ENCODE results near the gene SNAI3.

The SNAI3 gene

GRCh38 chr16:88721815-88722755, 35.8 kb upstream of the SNAI3 start:
- no peak for DNase-seq (ENCODE audit: low read depth in 1 of 2, low spot score in 1 of 2)

GRCh38 chr16:88721236-88721635, 34.9 kb upstream of the SNAI3 start:
- no peak for DNase-seq (ENCODE audit: low read depth in 1 of 2, low spot score in 1 of 2)

- DNase-seq (ENCODE audit: low read depth in 1 of 2, low spot score in 1 of 2): no peak
Observed at GRCh38 chr16:88720396-88720970, 34.2 kb upstream of the SNAI3 start.

- DNase-seq (ENCODE audit: low read depth in 1 of 2, low spot score in 1 of 2): no peak
Observed at GRCh38 chr16:88719933-88720296, 33.6 kb upstream of the SNAI3 start.

GRCh38 chr16:88719267-88719932, 33.1 kb upstream of the SNAI3 start:
- no peak for DNase-seq (ENCODE audit: low read depth in 1 of 2, low spot score in 1 of 2)

GRCh38 chr16:88718178-88718577, 31.9 kb upstream of the SNAI3 start:
- no peak for DNase-seq (ENCODE audit: low read depth in 1 of 2, low spot score in 1 of 2)

GRCh38 chr16:88716601-88717001, 30.3 kb upstream of the SNAI3 start:
- no peak for DNase-seq (ENCODE audit: low read depth in 1 of 2, low spot score in 1 of 2)

- no peak for DNase-seq (ENCODE audit: low read depth in 1 of 2, low spot score in 1 of 2)
Observed at GRCh38 chr16:88716201-88716600, 29.9 kb upstream of the SNAI3 start.

GRCh38 chr16:88715312-88716190, 29.2 kb upstream of the SNAI3 start:
- DNase-seq (ENCODE audit: low read depth in 1 of 2, low spot score in 1 of 2): no peak

GRCh38 chr16:88714420-88715302, 28.4 kb upstream of the SNAI3 start:
- no peak for DNase-seq (ENCODE audit: low read depth in 1 of 2, low spot score in 1 of 2)

- DNase-seq (ENCODE audit: low read depth in 1 of 2, low spot score in 1 of 2): no peak
Observed at GRCh38 chr16:88713568-88714419, 27.5 kb upstream of the SNAI3 start.

- DNase-seq (ENCODE audit: low read depth in 1 of 2, low spot score in 1 of 2): no peak
Observed at GRCh38 chr16:88713054-88713453, 26.7 kb upstream of the SNAI3 start.

- DNase-seq (ENCODE audit: low read depth in 1 of 2, low spot score in 1 of 2): no peak
Observed at GRCh38 chr16:88712362-88712979, 26.2 kb upstream of the SNAI3 start.

GRCh38 chr16:88711750-88712340, 25.5 kb upstream of the SNAI3 start:
- no peak for DNase-seq (ENCODE audit: low read depth in 1 of 2, low spot score in 1 of 2)

- DNase-seq (ENCODE audit: low read depth in 1 of 2, low spot score in 1 of 2): no peak
Observed at GRCh38 chr16:88710556-88710955, 24.2 kb upstream of the SNAI3 start.

- DNase-seq (ENCODE audit: low read depth in 1 of 2, low spot score in 1 of 2): no peak
Observed at GRCh38 chr16:88706965-88707826, 20.9 kb upstream of the SNAI3 start.

GRCh38 chr16:88706229-88706964, 20.1 kb upstream of the SNAI3 start, which contains the start of the genes CTU2 and RNF166:
CTU2 (plus strand) TSS chr16:88706503; CDS start chr16:88706531, 28 bp downstream.
RNF166 (minus strand) TSS chr16:88706408; CDS start chr16:88706325, 83 bp downstream.
- DNase-seq (ENCODE audit: low read depth in 1 of 2, low spot score in 1 of 2): peak; percentile 84 to 85

All from activated CD4-positive, alpha-beta T cell treated with anti-CD3 and anti-CD28 coated beads, Interleukin-2, amount 50 U/mL, for 24 hours (primary cell).